SKM-1 treated with dmso at 0.1 percent for 144 hours (cell line): ENCODE measurements around the gene COL18A1.

Source experiments
- DNase-seq: peaks from one replicate; lab custom pipeline; 2025; ENCODE audit not compliant: unreplicated experiment; lab: John Stamatoyannopoulos, UW

COL18A1 gene

DNA sequence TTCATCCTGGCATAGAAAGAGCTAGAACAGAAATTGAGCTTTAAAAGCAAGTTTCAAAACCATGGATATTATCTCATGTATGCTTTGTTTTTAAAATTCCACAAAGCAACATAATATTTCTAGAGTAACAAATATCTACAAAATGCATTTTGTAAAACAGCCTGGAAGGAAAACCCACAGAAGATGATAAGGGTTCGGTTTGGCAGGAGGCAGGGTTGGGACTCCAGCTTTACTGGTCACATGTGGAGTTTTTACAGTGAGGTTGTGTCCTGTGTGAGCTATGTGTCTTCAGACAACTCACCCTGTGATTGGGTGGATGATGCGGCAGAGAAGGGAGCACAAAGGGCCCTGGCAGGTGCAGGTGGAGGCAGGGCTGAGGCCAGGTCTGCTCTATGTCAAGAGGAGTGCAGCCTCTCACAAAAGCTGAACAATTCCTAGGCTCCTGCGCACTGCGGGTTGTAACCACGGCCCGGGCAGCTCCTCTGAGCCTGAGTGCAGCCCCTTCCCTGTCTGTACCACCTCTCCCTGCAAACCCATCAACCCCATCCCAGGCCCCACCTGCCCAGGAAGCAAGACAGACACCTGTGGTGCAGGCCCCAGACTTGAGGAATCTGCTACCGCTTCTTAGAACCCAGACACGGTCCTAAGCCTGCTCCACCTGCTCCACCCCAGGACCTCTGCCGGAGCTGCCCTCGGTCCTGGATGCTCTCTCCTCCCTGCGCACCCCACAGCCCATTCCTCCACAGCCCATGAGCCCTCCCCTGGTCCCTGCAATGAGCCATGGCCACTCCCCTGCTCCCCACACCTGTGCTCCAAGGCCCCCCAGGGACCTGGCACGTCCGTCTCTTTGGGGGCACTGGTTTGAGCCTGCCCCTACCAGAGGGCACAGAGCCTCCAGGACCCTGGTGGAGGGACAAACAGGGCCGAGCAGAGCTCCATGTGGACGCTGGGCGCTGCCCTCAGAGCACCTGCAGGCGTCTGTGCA, 2.8 kb upstream of the COL18A1 start:
- no peak for DNase-seq

DNA sequence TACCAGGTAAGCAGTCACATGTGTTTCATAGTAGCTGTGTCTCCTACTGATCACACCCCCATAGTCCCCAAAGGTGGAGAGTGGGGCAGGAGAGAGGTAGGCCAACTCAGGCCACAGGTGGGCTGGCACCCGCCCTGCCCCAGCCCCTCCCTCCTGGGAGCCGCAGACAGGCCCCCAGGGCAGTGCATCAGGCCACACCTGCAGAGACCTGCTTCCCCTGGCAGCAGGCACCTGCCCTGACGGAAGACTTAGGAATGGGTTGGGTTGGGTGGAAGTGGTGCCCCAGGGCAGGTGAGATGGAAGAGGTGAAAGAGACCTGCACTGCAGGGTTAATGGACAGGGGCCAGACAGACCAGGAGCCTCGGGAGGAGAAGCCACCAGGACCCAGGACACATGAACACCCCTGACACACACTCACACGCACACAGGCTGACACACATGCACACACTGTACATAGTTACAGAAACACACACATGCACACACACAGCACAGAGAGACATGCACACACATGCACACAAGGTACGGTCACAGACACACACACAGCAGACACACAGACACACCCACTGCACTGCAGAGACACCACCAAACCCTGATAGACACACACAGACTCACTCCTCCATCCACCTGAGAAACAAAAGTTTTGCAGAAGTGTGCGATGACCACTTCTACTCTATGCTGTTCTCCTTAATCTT, 1.7 kb upstream of the COL18A1 start:
- no peak for DNase-seq

DNA sequence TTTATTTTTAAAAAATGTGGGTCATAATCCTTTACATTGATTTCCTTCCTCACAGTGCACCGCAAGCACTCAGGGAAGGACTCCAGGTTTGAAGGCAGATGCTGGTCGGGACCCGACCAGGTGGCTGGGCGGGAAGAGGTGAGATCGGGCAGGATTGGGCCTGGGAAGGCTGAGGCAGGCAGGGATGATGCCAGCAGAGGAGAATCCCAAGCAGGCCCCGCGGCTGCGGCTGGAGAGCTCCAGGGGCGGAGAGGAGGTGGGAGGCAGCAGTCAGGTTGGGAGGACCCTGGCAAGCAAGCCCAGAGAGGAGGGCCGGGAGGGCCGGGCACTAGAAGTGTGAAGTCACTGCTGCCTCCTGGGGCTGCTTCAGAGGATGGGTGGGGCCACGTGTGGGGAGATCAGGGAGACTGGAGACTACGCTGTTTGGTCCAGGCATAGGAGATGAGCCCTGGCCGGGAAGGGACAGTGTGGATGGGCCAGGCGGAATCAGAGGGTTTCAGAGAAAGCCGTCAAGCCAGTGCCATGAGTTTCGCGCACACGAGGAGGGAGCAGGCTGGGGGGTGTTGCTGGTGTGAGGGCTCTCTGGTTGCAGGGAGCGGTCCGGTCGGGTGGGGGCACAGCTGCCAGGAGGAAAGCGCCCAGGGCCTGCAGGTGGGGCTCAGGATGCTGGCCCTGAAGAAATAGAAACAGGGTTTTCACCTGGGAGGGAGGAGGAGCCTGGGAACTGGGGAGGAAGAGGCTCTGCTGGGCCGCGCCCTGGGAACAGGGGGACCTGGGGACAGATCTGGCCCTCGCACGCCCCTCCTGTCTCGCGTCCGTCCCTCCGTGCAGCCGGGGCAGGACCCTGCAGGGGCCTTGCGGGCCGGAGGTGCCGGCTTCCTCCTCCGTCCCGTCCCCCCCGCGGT, 888 bp upstream of the COL18A1 start:
- DNase-seq = no peak

DNA sequence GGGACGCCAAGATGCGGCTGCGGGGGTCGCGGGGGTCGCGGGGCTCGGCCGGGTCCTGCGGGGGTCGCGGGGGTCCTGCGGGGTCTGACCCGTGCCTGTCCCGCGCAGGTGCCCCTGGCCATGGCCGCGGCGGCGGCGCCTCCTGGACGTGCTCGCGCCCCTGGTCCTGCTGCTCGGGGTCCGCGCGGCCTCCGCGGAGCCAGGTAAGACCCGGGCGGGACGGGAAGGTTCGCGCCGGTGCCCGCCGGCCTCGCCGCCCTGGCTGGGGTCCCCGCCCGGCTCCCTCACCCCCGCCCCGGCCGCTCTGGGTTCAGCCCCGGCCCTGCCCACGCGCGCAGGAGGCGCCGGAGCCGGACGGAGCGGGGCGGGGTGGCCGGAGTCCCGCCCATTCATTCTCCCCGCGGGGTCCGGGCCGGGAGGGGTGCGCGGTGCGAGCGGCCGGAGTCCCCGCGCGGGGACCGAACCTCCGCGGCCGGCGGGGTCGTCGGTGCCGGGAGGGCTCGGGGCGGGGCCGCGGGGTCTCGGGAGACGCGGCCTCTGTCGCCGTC, 380 bp downstream of the COL18A1 start:
- no peak for DNase-seq

DNA sequence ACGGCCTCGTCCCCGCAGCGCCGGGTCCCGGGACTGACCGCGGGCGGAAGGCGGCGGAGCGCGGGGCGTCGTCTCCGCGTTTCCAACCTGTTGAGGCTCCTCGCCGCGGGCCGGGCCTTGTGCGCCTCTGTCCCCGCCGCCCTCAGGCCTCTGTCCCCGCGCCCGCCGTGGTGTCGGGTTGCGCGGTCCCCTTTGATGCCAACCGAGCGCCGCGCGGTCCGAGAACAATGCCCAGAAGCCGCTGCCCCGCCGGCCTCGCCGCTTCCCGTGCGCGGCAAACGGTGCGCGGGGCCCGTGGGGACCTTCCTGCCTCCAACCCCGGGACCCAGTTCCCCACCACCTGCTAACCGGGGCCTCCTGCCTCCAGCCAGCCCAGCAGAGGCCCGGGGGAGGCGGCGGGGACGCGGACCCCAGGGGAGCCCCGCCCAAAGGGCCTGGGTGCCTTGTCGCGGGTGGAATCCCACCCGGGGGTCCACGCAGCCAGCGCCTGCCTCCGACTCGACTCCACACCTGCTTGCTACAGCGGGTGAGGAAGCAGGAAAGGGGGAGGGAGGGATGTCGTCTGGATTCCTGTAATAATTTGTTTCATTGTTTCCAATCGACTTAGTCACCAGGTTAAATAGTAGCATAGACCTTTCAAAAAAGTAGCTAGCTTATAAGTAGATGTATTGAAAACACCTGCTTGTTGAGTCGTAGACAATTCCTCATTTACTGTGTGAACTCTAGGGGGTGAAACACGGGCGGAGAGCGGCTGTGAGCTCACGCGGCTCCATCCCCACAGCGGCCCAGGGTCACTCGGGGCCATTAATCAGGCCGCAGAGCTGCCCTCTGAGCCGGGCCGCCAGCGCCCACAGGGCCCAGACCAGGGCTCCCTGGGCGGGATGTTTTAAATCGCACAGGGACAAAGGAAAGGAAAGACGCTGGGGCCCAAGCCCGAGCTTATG, 1.1 kb downstream of the COL18A1 start:
- DNase-seq = no peak

DNA sequence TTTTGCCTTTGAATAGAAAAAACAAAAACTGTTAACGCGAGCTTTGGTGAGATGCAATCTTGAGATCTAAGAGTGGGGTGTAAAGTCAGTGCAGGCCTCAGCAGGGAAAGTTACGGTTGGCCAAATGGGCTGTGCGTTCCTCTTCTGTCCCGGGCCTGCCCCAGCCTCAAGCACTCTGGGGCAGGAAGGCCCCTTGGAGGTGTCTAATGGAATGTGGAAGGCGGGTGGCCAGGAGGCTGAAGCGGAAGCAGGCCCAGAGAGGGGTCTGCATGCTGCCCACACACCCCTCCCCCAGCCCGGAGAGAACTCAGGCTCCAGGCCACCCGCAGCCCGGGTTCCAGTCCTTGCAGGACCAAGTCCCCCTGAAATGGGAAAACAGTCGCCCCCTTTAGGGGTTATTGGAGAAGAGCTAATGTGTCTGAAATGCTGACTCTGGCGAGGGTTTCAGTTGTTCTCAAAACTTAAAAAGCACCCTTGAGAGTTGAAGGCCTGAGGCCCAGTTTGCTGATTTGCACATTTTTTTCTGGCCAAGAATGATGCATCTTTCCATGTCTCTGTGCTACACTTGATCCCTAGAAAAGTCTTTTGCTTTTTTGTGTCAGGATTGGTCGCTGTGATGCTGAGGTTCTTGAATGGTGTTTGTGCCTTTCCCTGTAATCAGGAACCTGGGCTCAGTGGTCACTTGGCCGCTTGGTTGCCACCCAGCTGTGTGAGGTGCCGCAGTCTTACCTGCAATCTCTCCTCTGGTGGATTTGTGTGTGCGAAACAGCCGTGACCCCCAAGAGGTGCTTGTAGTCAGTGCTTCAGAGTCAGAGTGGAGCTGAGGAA, 2.0 kb downstream of the COL18A1 start:
- DNase-seq = no peak

DNA sequence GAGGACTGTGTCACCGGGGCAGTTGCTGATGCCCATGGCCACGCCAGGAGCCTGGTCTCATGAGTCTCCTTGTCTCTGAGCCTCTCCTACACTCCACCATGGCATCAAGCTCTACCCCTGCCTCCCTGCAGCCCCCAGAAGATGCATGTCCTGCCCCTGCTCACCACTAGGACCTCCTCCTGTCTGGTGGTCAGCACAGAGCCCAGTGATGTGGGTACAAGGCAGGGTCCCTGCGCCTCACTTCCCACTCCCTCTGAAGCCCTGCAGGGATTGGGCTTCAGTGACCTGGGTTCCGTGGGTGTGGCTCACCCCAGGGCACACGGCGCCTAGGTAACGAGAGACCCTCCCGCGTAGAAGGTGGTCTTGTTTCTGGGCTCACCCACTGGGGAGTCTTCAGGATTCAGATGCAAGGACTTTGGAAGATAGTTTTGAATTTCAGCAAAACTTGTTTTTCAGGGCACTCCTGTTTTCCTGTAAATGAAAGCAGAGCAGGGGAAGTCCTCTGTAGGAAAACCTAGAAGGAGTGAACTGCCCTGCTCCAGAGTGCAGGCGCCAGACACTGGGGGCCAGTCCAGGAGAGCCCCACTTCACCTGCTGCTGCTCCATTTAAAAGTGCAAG, 2.8 kb downstream of the COL18A1 start:
- no peak for DNase-seq

DNA sequence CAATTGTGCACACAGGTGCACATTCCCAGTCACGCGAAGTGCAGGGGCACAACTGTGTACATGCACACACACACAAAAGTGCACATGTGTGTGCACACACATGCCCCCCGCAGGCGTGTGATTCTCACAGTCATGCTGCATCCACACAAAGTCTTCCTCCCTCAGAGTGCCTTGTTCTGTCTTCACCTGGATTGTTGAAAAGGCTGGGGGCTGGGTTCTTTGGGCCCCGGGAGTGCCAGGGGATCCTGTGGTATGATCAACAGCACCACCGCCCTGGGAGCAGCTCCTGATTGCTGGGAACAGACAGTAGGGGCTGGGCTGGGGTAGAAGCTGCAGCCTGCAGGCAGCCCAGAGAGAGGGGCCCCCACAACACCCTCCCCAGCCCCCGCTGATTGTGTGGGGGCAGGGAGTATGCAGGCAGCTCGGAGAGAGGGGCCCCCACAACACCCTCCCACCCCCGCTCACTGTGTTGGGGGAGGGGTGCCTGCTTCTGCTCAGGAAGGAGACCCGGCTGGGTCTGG, 3.4 kb downstream of the COL18A1 start:
- no peak for DNase-seq

GRCh38 chr21:45408801-45409261, 3.9 kb downstream of the COL18A1 start:
- no peak for DNase-seq

GRCh38 chr21:45409466-45410150, 4.6 kb downstream of the COL18A1 start:
- no peak for DNase-seq

GRCh38 chr21:45410151-45410864, 5.3 kb downstream of the COL18A1 start:
- DNase-seq = no peak

DNA sequence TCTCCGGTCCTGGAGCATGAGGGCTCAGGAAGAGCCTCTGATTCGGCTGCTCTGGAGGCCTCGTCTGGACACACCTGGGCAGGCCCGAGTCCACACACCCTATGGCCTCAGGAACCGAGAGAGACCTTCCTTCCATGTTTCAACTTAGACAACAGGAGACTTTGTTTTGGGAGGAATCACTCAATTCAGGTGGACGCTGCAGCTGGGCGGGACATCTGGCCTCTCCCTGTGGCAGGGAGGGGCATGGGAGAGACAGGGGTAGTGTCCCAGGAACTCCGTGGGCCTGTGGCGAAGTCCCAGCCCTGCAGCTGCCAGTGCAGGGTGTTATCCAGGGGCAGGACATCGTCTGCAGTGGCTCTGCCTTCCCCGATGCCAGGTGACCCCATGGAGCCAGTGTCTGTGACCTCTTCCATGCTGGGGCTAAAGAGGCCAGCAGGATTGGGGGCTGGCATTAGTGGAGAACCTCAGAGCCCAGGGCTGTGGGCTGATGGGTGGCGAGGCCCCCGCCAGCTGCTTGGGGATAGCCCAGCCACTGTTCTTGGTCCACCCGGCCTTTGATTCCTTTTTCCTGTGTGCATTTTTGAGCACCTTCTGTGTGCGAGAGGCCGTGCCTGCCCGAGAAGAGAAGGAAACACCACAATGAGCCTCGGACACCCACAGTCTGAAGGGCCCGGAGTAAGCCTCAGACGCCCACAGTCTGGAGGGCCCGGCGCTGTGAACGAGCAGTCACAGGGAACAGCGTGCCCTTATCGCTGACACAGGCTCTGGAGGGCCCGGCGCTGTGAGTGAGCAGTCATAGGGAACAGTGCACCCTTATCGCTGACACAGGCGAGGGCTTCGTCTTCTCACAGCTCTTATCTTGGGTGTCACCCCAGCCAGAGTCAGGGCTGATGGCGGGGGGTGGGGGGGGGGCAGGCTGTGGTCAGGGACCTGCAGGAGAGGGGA, 6.2 kb downstream of the COL18A1 start:
- DNase-seq = no peak

DNA sequence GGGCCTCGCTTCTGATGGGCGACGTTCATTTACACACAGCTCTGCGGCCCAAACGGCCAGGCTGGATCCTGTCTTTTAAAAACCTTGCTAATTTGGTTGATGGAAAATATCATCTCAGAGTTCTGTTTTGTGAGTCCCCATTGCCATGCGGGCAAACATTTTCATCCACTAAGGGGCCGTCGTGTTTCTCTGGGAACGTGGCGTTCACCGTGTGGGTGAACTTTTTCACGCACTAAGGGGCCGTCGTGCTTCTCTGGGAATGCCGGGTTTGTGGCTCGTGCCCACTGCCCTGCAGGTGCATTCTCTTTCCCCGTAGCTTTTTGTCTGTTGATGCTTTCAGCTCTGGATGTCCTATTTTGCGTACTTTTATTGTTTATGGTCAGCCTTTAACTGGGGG, 6.8 kb downstream of the COL18A1 start:
- DNase-seq = no peak

- no peak for DNase-seq
These were observed 7.5 kb downstream of the COL18A1 start for GRCh38 chr21:45412491-45412890.

GRCh38 chr21:45412909-45413611, 8.1 kb downstream of the COL18A1 start:
- no peak for DNase-seq
